ENCODE results near the gene PPP1R3D.

The PPP1R3D gene

DNA sequence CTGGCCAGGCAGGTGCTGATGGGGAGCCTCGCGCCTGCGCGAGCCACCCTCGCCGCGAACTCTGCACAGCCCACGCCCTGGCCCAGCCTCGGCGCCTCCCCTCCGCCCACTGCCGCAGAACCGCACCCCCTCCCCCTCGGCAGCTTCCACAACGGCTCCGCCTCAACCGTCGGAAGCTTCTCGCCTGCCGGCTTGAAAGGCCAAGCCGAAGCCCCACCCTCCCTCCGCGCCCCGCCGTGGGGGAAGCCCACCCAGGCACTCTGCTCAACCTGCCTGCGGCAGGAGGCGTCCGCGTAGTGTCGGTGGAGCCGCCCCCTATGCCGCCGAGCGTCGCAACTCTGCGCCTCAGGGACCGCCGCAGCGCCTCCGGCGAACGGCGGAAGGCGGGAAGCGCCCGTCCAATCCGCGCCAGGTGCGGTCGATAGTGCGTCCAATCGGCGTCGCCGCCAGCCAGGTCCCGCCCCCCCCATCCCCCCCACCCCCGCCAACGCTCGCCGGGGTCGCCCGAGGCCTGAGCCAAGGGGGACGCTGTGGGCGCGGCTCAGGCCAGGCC is 6.7 kb downstream of the PPP1R3D start, which contains the start of gene SYCP2:
TSS of gene SYCP2 (minus strand) at position 342 of the 553 bp plus-strand sequence. CDS start 11,224 bp downstream, outside the sequence.
- DNase-seq (ENCODE audit: low spot score): no peak
- TF ChIP-seq CTCF (IDR thresholded peaks at IDR 0.05; ENCODE audit: borderline replicate concordance, control extremely low read depth, extremely low read depth, insufficient read depth, missing control alignments): no peak
- in situ Hi-C loops (cut with MboI; ENCODE audit: low sequenced_read_pairs, unreplicated experiment): no loop called here

GRCh38 chr20:59932616-59933295 is 7.3 kb downstream of the PPP1R3D start:
- in situ Hi-C loops (cut with MboI; ENCODE audit: low sequenced_read_pairs, unreplicated experiment): no loop called here
- no peak for DNase-seq (ENCODE audit: low spot score)
- no peak for TF ChIP-seq CTCF (IDR thresholded peaks at IDR 0.05; ENCODE audit: borderline replicate concordance, control extremely low read depth, extremely low read depth, insufficient read depth, missing control alignments)

DNA sequence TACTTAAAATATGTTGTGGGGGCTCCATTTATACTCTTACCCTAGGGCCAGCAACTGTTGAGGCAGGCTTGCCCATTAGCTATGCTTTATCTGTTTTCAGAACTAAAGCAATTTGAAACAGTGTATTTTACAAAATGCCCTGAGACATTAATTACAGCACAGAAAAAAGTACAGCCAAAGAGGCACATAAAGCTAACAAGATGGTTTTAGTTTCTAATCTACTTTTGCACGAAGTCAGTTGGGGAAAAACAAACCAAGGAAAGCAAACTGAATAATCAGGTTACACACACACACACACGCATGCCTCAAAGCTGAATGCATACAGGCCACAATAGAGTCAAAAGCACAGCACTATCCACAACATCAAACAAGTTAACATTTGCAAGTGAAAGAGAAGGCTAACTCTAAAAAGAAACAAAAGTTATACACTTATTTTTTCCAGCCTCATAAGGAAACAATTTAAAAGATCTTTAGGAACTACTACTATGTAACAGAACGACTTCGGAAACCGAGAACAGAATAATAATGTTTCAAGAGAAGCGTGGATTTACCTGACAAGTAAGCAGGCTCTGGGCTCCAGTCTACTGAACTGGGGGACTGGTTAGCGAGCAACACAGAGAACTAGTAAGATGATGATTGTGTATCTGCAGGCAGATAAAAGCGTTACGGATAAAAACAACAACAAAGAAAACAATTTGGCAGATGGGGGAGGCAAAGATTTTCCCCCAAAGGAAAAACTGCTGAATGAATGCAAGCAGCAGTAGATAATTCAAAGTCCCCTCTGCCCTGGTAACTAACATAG is 8.4 kb downstream of the PPP1R3D start:
- TF ChIP-seq CTCF (IDR thresholded peaks at IDR 0.05; ENCODE audit: borderline replicate concordance, control extremely low read depth, extremely low read depth, insufficient read depth, missing control alignments): no peak
- in situ Hi-C loops (cut with MboI; ENCODE audit: low sequenced_read_pairs, unreplicated experiment): no loop called here
- DNase-seq (ENCODE audit: low spot score): no peak

DNA sequence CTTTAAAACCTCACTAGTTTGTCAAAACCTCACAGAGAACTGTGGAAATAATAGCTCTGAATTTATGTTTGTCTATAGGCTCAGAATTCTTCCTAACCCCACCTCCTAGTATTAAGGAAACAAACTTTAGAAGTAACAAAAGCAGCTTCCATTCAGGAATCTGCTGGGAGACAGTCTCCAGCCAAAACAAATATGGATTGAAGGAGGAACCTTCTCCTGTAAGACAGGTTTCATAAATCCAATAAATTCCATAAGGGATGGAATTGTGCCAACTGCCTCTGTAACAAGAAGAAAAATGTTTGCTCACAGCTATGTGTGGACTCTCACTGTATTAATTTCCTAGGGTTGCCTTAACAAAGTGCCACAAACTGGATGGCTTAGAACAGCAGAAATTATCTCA is 14.2 kb downstream of the PPP1R3D start:
- no peak for DNase-seq (ENCODE audit: low spot score)
- in situ Hi-C loops (cut with MboI; ENCODE audit: low sequenced_read_pairs, unreplicated experiment): no loop called here
- no peak for TF ChIP-seq CTCF (IDR thresholded peaks at IDR 0.05; ENCODE audit: borderline replicate concordance, control extremely low read depth, extremely low read depth, insufficient read depth, missing control alignments)

DNA sequence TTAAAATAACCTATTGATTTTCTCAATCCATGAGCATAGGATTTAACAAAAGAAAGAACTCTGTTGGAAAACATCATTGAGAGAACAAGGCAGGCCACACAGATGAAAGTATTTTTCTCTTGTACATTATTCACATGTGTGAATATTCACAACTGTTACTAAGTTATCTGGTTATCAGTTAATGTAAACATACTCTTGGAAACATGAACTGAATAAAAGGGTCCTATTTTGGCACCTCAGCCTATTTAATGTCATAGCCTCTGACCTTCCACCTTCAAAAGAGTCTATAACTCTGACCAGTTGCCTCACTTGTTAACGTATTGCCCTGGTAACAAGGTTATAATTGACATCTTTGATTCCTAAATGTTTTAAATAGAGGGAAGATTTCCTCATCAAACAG is 14.7 kb downstream of the PPP1R3D start:
- TF ChIP-seq CTCF (IDR thresholded peaks at IDR 0.05; ENCODE audit: borderline replicate concordance, control extremely low read depth, extremely low read depth, insufficient read depth, missing control alignments): no peak
- in situ Hi-C loops (cut with MboI; ENCODE audit: low sequenced_read_pairs, unreplicated experiment): no loop called here
- DNase-seq (ENCODE audit: low spot score): no peak

DNA sequence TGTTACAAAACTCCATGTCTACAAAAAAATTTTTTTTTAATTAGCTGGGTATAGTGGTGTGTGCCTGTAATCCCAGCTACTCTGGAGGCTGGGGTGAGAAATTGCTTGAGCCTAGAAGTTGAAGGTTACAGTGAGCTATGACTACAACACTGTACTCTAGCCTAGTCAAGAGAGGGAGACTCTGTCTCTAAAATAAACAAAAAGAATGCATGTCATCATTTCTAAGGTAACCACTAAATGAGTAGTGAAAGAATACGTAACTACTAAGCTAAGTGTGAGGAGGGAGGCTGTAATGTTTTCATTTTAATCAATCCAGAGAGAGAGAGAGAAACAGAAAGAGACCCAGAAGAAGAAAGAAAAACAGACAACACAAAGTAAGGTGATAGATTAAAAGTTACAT is 16.6 kb downstream of the PPP1R3D start:
- TF ChIP-seq CTCF (IDR thresholded peaks at IDR 0.05; ENCODE audit: borderline replicate concordance, control extremely low read depth, extremely low read depth, insufficient read depth, missing control alignments): no peak

More for the DNA sequence above, 16.6 kb downstream of the PPP1R3D start:
- DNase-seq (ENCODE audit: low spot score): no peak
- in situ Hi-C loops (cut with MboI; ENCODE audit: low sequenced_read_pairs, unreplicated experiment): no loop called here
